K562 (cell line): ENCODE results near the gene GDAP1L1.

Experiments
- IRF2 ChIP-seq: sonication (generic); formaldehyde crosslinking; IDR thresholded peaks from 2 replicates; pipeline ENCODE4 v1.8.1; 2022; ENCODE audit warnings: mild to moderate bottlenecking, missing genetic modification reagents
- JUN ChIP-seq, 2 experiments: sonication (generic) in 1 of 2; formaldehyde crosslinking in 1 of 2; IDR thresholded peaks; 2 replicates each; pipeline versions ENCODE4 v1.6.1 to v1.8.0; 2012 to 2022; ENCODE audit warnings: borderline replicate concordance in 2 of 2, mild to moderate bottlenecking in 2 of 2, improper control_type of control experiment in 1 of 2, low read depth in 1 of 2, low read length in 1 of 2, missing genetic modification reagents in 1 of 2

- no peak for TF ChIP-seq IRF2 (CRISPR knock-in tag)
- TF ChIP-seq JUN (IDR thresholded peaks at IDR 0.05; ENCODE audit: borderline replicate concordance, low read depth, low read length): no peak
- no peak for TF ChIP-seq JUN (CRISPR knock-in tag; IDR thresholded peaks at IDR 0.05; ENCODE audit: borderline replicate concordance)
Observed at GRCh38 chr20:44222633-44223368, 24.3 kb upstream of the GDAP1L1 start.
